Caco-2 (cell line): Measurements from ENCODE around the gene SWAP70. TPM values are rescaled to one million over a fixed set of nuclear protein-coding genes. Genes with fewer than 3 reads are reported as not detected.

Source experiments
- BruUV-seq: library from RNA; stranded (reverse); fragments of 400-500 nt; replicated peaks from 2 replicates; lab custom pipeline; 2021; lab: Mats Ljungman, UMichigan
- CTCF ChIA-PET: fragments of 300-600 bp; sonication (Branson Sonifier 250); formaldehyde crosslinking; loops from one replicate; lab custom pipeline; 2022; ENCODE audit warnings: antibody characterized with exemption; lab: Charles Lee
- POLR2A ChIA-PET: fragments of 300-600 bp; sonication (Branson Sonifier 250); formaldehyde crosslinking; loops from one replicate; lab custom pipeline; 2022; ENCODE audit warnings: antibody characterized with exemption; lab: Charles Lee
- DNase-seq, 2 experiments: peaks; one replicate each; pipeline versions ENCODE4 v3.0.0 to v3.0.0-alpha.2; 2020 to 2022
- H3K27me3 ChIP-seq: replicated peaks from 2 replicates; pipeline ENCODE4 v1.6.0; 2011; ENCODE audit warnings: low read length; ENCODE audit not compliant: control insufficient read depth, insufficient read depth
- H3K36me3 ChIP-seq: 2 replicates; pipeline ENCODE4 v1.5.1; 2011; ENCODE audit warnings: low read length; ENCODE audit not compliant: control insufficient read depth, insufficient read depth
- H3K4me1 ChIP-seq: fragments of 250-450 bp; sonication (Bioruptor Pico); 2 replicates; pipeline ENCODE4 v1.5.1; 2020; ENCODE audit warnings: mild to moderate bottlenecking
- H3K4me3 ChIP-seq: 2 replicates; pipeline ENCODE4 v1.5.1; 2011; ENCODE audit warnings: low read depth, mild to moderate bottlenecking, control low read depth, low read length
- H3K9me3 ChIP-seq: fragments of 250-450 bp; sonication (Bioruptor Pico); 2 replicates; pipeline ENCODE4 v1.5.1; 2020; ENCODE audit warnings: mild to moderate bottlenecking, moderate library complexity
- H3K27ac Mint-ChIP-seq: one replicate; pipeline ENCODE4 v1.8.0; 2022; ENCODE audit warnings: mixed read lengths; ENCODE audit not compliant: unreplicated experiment
- H3K27me3 Mint-ChIP-seq: one replicate; pipeline ENCODE4 v1.8.0; 2022; ENCODE audit warnings: mixed read lengths; ENCODE audit not compliant: insufficient read depth, unreplicated experiment
- H3K36me3 Mint-ChIP-seq: one replicate; pipeline ENCODE4 v1.8.0; 2022; ENCODE audit warnings: mild to moderate bottlenecking, mixed read lengths; ENCODE audit not compliant: insufficient read depth, unreplicated experiment
- H3K4me1 Mint-ChIP-seq: one replicate; pipeline ENCODE4 v1.8.0; 2022; ENCODE audit warnings: low read depth, mixed read lengths; ENCODE audit not compliant: unreplicated experiment
- H3K4me3 Mint-ChIP-seq: one replicate; pipeline ENCODE4 v1.8.0; 2022; ENCODE audit warnings: mild to moderate bottlenecking, moderate library complexity, mixed read lengths; ENCODE audit not compliant: unreplicated experiment
- H3K9me3 Mint-ChIP-seq: one replicate; pipeline ENCODE4 v1.8.0; 2022; ENCODE audit warnings: mixed read lengths; ENCODE audit not compliant: unreplicated experiment
- intact Hi-C: fragments of 100-400 bp; cut with micrococcal nuclease; formaldehyde crosslinking; loops from one replicate; pipeline ENCODE4 v1.10.0; 2022; ENCODE audit not compliant: unreplicated experiment
- total RNA-seq: library from RNA; stranded (reverse); gene quantifications from 2 replicates; pipeline ENCODE4 v1.2.3, GENCODE V29; 2022
- TF ChIP-seq, protein P1 (sequence below), 2 experiments: fragments of 200-600 bp in 1 of 2; IDR thresholded peaks; 1 replicate in 1 of 2; 2 replicates in 1 of 2; pipeline versions ENCODE4 v1.5.1 to v1.8.0; 2011 to 2022; ENCODE audit warnings: antibody characterized with exemption in 1 of 2, control low read depth in 1 of 2, inconsistent platforms in 1 of 2, low read depth in 1 of 2, low read length in 1 of 2, mild to moderate bottlenecking in 1 of 2, moderate library complexity in 1 of 2; ENCODE audit not compliant: insufficient read depth in 1 of 2, severe bottlenecking in 1 of 2, unreplicated experiment in 1 of 2

SWAP70 gene
- total RNA-seq, 1 experiment from 2014 or later = 42.4 TPM

DNA sequence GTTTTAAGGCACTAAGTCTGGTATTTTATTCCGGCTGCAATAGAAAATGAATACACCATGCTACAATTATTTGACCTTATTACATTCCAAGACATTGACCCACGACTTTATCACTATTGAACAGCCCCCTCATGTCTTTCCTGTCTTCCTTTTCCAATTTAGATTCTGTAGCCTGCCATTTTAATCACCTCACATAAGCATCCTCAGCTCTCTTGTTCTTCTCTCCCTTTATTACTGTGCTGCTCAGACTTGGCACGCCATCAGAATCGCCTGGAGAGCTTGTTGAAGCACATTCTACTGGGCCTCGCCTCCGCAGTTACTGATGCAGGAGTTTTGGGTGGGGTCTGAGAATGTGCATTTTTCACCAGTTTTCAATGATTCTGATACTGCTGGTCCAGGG lies 38.7 kb upstream of the SWAP70 start:
- no peaks in the 10 kb centered on the region; the same call in 1 of the 2 replicates for H3K9me3 ChIP-seq
- BruUV-seq = no TSS peak
- no peaks in the 10 kb centered on the region for H3K27me3 ChIP-seq
- no peaks in the 10 kb centered on the region for H3K36me3 ChIP-seq
- no peaks in the 10 kb centered on the region for H3K27me3 Mint-ChIP-seq
- intact Hi-C loops = no loop called here
- H3K4me3 Mint-ChIP-seq = no peak overlapping the region
- H3K9me3 Mint-ChIP-seq = no peaks in the 10 kb centered on the region
- no peaks in the 10 kb centered on the region for H3K4me1 ChIP-seq
- peaks cover 5% of the 10 kb centered on the region for H3K4me1 Mint-ChIP-seq
- ChIA-PET POLR2A (no interaction called here), CTCF (no interaction called here)
- no peak overlapping the region for H3K4me3 ChIP-seq
- DNase-seq = no peak
- no peaks in the 10 kb centered on the region for H3K36me3 Mint-ChIP-seq
- TF ChIP-seq, protein P1, sequence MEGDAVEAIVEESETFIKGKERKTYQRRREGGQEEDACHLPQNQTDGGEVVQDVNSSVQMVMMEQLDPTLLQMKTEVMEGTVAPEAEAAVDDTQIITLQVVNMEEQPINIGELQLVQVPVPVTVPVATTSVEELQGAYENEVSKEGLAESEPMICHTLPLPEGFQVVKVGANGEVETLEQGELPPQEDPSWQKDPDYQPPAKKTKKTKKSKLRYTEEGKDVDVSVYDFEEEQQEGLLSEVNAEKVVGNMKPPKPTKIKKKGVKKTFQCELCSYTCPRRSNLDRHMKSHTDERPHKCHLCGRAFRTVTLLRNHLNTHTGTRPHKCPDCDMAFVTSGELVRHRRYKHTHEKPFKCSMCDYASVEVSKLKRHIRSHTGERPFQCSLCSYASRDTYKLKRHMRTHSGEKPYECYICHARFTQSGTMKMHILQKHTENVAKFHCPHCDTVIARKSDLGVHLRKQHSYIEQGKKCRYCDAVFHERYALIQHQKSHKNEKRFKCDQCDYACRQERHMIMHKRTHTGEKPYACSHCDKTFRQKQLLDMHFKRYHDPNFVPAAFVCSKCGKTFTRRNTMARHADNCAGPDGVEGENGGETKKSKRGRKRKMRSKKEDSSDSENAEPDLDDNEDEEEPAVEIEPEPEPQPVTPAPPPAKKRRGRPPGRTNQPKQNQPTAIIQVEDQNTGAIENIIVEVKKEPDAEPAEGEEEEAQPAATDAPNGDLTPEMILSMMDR (IDR thresholded peaks at IDR 0.05; ENCODE audit: insufficient read depth in 1 of 2, low read depth in 1 of 2, low read length in 1 of 2, severe bottlenecking in 1 of 2, unreplicated experiment in 1 of 2) = no peak
- no peak overlapping the region for H3K27ac Mint-ChIP-seq

DNA sequence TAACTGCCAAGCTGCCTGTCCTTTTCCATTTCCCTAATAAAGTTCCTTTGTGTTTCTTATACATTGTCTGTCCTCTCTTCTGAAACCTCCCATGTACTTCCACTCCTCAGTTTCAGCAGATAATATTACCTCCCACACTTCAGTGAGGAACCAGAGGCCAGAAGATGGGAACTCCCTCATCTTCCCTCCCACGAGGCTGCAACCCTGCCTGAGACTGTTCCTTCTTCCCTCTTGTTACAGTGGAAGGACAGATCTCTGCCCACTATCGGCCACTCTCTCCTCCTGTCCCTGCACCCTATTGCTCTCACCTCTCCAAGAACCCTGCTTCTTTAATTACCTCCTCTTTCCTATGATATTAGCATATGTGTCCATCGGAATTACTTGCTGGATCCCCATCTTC lies 38.1 kb upstream of the SWAP70 start:
- no peaks in the 10 kb centered on the region for H3K9me3 Mint-ChIP-seq
- BruUV-seq = no TSS peak
- H3K4me1 ChIP-seq = no peaks in the 10 kb centered on the region
- TF ChIP-seq, protein P1 (IDR thresholded peaks at IDR 0.05; ENCODE audit: insufficient read depth in 1 of 2, low read depth in 1 of 2, low read length in 1 of 2, severe bottlenecking in 1 of 2, unreplicated experiment in 1 of 2) = no peak
- H3K36me3 Mint-ChIP-seq = no peaks in the 10 kb centered on the region
- H3K27ac Mint-ChIP-seq = no peak overlapping the region
- H3K4me1 Mint-ChIP-seq = peaks cover 5% of the 10 kb centered on the region
- H3K4me3 ChIP-seq = no peak overlapping the region
- no peak overlapping the region for H3K4me3 Mint-ChIP-seq
- no peaks in the 10 kb centered on the region for H3K36me3 ChIP-seq
- no peaks in the 10 kb centered on the region for H3K27me3 ChIP-seq
- POLR2A ChIA-PET = no interaction called here
- H3K27me3 Mint-ChIP-seq = no peaks in the 10 kb centered on the region
- no peaks in the 10 kb centered on the region; the same call in 1 of the 2 replicates for H3K9me3 ChIP-seq
- DNase-seq = no peak
- CTCF ChIA-PET = interaction anchor here (0.6 kb wide), 1 partner anchor 42 kb away, joined by 3 read pairs; no protein-coding TSS in a partner anchor
- intact Hi-C loops = no loop called here

DNA sequence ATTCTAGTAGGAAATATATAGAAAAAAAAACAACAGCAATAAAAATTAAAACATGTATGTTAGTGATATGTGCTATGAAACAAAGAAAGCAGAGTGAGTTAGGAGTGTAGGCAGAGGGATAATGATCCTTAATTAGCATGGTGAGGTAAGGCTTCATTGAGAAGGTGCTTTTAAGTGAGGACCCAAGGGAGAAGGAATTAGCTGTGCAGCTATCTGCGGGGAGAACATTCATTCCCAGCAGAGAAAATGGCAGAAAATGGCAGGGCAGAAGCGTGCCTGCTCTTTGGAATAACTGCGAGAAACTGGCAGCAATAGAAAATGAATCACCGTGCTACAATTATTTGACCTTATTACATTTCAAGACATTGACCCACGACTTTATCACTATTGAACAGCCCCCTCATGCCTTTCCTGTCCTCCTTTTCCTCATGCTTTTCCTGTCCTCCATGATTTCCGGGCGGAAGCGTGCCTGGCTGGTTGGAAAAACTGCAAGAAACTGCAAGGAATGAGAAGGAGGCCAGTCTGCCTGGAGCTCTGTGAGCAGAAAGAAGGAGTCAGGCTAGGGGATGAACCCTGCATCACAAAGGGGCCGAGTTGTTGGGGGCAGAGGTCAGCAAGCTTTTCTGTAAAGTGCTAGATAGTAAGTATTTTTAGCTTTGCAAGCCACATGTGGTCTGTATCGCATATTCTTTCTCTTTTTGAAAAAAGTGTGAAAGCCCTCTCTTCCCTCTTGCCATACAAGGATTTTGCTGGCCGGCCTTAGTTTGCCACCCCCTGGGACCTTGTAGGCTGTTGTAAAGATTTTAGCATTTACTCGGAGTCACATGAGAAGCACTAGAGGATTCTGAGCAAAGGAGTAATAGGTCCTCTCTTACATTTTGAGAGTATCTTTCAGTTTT lies 37.1 kb upstream of the SWAP70 start:
- Histone ChIP-seq H3K9me3 (no peaks in the 10 kb centered on the region; the same call in 1 of the 2 replicates), H3K36me3 (no peaks in the 10 kb centered on the region), H3K4me3 (no peak overlapping the region), H3K4me1 (no peaks in the 10 kb centered on the region), H3K27me3 (no peaks in the 10 kb centered on the region)
- CTCF ChIA-PET = interaction anchor here (0.6 to 1.4 kb wide), 2 partner anchors 14 to 43 kb away, joined by 3 read pairs; no protein-coding TSS in a partner anchor
- no TSS peak for BruUV-seq
- H3K36me3 Mint-ChIP-seq = no peaks in the 10 kb centered on the region
- H3K4me1 Mint-ChIP-seq = peaks cover 5% of the 10 kb centered on the region
- H3K27me3 Mint-ChIP-seq = no peaks in the 10 kb centered on the region
- intact Hi-C loops = no loop called here
- H3K27ac Mint-ChIP-seq = no peak overlapping the region
- no peak for DNase-seq
- no peaks in the 10 kb centered on the region for H3K9me3 Mint-ChIP-seq
- H3K4me3 Mint-ChIP-seq = no peak overlapping the region
- POLR2A ChIA-PET = no interaction called here
- TF ChIP-seq, protein P1 (IDR thresholded peaks at IDR 0.05; ENCODE audit: insufficient read depth in 1 of 2, low read depth in 1 of 2, low read length in 1 of 2, severe bottlenecking in 1 of 2, unreplicated experiment in 1 of 2) = no peak
